ENCODE measurements around the gene HEPACAM2.

Gene HEPACAM2

GRCh38 chr7:93138576-93138975, 87.7 kb downstream of the HEPACAM2 start:
- TF ChIP-seq SPI1 (IDR thresholded peaks at IDR 0.05; ENCODE audit: borderline replicate concordance, low read depth) (no peak), REST (IDR thresholded peaks at IDR 0.05; ENCODE audit: insufficient replicate concordance, low read depth) (no peak), GABPA (IDR thresholded peaks at IDR 0.05; ENCODE audit: low read depth) (no peak), CTCF (IDR thresholded peaks at IDR 0.05; ENCODE audit: insufficient read depth, low read length) (no peak), POLR2AphosphoS5 (IDR thresholded peaks at IDR 0.05; ENCODE audit: low read depth) (no peak)
- no peak overlapping the region for H3K4me3 ChIP-seq (replicated peaks; ENCODE audit: insufficient read depth, low read length)
- DNase-seq (ENCODE audit: low read depth in 1 of 2, low spot score in 1 of 2): no peak
- H3K27ac ChIP-seq (replicated peaks): no peak overlapping the region
- no peaks in the 10 kb centered on the region for H3K27me3 ChIP-seq (ENCODE audit: insufficient read depth, poor library complexity, severe bottlenecking)

All from HL-60 (cell line).